Activated T-helper 1 cell treated with anti-CD3 and anti-CD28 coated beads, Interleukin-12 subunit alpha, Interleukin-12 subunit beta, Interleukin-2, Interleukin-4 antibody, amounts not matched to agents 30 ng/mL and 10 ng/mL and 1 ng/mL, durations not matched to agents 14 hours and 24 hours and 36 hours (primary cell): ENCODE measurements around the gene PCDHGA1. TPM values are rescaled to one million over a fixed set of nuclear protein-coding genes. Genes with fewer than 3 reads are reported as not detected.
"Not testable (repeated sequence)": the region's sequence is repeated elsewhere in the genome, so short reads cannot be mapped to it uniquely, and the experiment has no call there.

ENCODE experiments used
- DNase-seq: peaks from one replicate; pipeline ENCODE4 v3.0.0; 2021; ENCODE audit warnings: low spot score
- H3K27ac Mint-ChIP-seq: one replicate; pipeline ENCODE4 v1.8.0; 2021; ENCODE audit warnings: mild to moderate bottlenecking, mixed read lengths
- H3K27me3 Mint-ChIP-seq: one replicate; pipeline ENCODE4 v1.8.0; 2022; ENCODE audit warnings: mild to moderate bottlenecking, moderate library complexity, mixed read lengths; ENCODE audit not compliant: insufficient read depth
- H3K36me3 Mint-ChIP-seq: one replicate; pipeline ENCODE4 v1.8.0; 2021; ENCODE audit warnings: low read depth, mixed read lengths
- H3K4me1 Mint-ChIP-seq: one replicate; pipeline ENCODE4 v1.8.0; 2021; ENCODE audit warnings: low read depth, mixed read lengths
- H3K4me3 Mint-ChIP-seq: one replicate; pipeline ENCODE4 v1.8.0; 2021; ENCODE audit warnings: mild to moderate bottlenecking, moderate library complexity, mixed read lengths
- H3K9me3 Mint-ChIP-seq: one replicate; pipeline ENCODE4 v1.8.0; 2021; ENCODE audit warnings: mixed read lengths
- intact Hi-C: fragments of 100-400 bp; cut with micrococcal nuclease; formaldehyde crosslinking; loops from one replicate; pipeline ENCODE4 v1.15.1; 2024
- total RNA-seq: library from RNA; stranded (reverse); gene quantifications from 2 replicates; pipeline ENCODE4 v1.2.3, GENCODE V29; 2022

Gene PCDHGA1
- total RNA-seq, 1 donor from 2014 or later: 0.10 TPM

DNA sequence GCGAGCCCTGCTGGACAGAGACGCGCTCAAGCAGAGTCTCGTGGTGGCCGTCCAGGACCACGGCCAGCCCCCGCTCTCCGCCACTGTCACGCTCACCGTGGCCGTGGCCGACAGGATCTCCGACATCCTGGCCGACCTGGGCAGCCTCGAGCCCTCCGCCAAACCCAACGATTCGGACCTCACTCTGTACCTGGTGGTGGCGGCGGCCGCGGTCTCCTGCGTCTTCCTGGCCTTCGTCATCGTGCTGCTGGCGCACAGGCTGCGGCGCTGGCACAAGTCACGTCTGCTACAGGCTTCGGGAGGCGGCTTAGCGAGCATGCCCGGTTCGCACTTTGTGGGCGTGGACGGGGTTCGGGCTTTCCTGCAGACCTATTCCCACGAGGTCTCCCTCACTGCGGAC lies 2.3 kb downstream of the PCDHGA1 start:
- H3K27ac Mint-ChIP-seq, intact Hi-C loops, DNase-seq, H3K4me3 Mint-ChIP-seq, H3K36me3 Mint-ChIP-seq, H3K4me1 Mint-ChIP-seq: not testable (repeated sequence)
- H3K27me3 Mint-ChIP-seq: peaks cover 33% of the 10 kb centered on the region
- peaks cover 35% of the 10 kb centered on the region for H3K9me3 Mint-ChIP-seq

DNA sequence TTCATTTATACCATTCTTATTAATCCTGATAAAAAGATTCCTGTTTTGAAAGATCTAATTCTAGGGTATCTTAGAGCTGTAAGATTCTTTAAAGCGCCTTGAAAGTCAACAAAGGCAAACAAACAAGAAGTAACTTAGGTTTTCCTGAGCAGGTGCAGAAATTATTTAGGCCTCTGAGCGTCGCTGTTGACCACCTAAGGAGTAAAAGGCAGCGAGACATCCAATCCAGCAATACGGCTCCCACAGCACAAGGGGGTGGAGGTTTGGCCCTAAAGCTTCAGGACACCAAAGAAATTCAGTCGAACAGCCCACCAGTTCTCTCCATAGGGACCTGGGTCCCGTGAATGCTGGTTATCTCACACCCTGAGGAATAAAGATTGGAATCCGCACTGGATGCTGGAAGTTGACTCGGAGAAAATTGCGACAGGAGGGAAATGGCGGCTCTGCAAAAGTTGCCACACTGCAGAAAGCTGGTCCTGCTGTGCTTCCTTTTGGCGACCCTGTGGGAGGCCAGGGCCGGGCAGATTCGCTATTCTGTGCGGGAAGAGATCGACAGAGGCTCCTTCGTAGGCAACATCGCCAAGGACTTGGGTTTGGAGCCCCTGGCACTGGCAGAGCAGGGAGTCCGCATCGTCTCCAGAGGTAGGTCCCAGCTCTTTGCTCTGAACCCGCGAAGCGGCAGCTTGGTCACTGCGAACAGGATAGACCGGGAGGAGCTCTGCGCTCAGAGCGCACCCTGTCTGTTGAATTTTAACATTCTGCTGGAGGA lies 8.4 kb downstream of the PCDHGA1 start, which contains the start of gene PCDHGA2:
TSS of gene PCDHGA2 (plus strand) at position 223 of the 769 bp plus-strand sequence.
- no peak for DNase-seq

DNA sequence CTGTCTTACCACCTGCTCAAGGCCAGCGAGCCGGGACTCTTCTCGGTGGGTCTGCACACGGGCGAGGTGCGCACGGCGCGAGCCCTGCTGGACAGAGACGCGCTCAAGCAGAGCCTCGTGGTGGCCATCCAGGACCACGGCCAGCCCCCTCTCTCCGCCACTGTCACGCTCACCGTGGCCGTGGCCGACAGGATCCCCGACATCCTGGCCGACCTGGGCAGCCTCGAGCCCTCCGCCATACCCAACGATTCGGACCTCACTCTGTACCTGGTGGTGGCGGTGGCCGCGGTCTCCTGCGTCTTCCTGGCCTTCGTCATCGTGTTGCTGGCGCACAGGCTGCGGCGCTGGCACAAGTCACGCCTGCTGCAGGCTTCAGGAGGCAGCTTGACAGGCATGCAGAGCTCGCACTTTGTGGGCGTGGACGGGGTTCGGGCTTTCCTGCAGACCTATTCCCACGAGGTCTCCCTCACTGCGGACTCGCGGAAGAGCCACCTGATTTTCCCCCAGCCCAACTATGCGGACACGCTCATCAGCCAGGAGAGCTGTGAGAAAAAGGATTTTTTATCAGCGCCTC lies 10.6 kb downstream of the PCDHGA1 start:
- DNase-seq, H3K27ac Mint-ChIP-seq, intact Hi-C loops, H3K4me3 Mint-ChIP-seq, H3K36me3 Mint-ChIP-seq, H3K4me1 Mint-ChIP-seq: not testable (repeated sequence)
- peaks cover 31% of the 10 kb centered on the region for H3K27me3 Mint-ChIP-seq
- peaks cover 41% of the 10 kb centered on the region for H3K9me3 Mint-ChIP-seq

More for the DNA sequence above, 8.4 kb downstream of the PCDHGA1 start, which contains the start of gene PCDHGA2:
- peaks cover 38% of the 10 kb centered on the region for H3K9me3 Mint-ChIP-seq
- peak within 1 kb of the TSS; percentile 15 for H3K27ac Mint-ChIP-seq
- H3K36me3 Mint-ChIP-seq: peaks cover 4% of the 10 kb centered on the region
- no peaks in the 10 kb centered on the region for H3K4me1 Mint-ChIP-seq
- H3K4me3 Mint-ChIP-seq: peak within 1 kb of the TSS; percentile 64
- intact Hi-C loops: loop anchor here (5.0 kb wide), 2 partner anchors 44 to 84 kb away; partner anchors contain the start of genes PCDHGA11 and PCDHGA7
- H3K27me3 Mint-ChIP-seq: peaks cover 39% of the 10 kb centered on the region

DNA sequence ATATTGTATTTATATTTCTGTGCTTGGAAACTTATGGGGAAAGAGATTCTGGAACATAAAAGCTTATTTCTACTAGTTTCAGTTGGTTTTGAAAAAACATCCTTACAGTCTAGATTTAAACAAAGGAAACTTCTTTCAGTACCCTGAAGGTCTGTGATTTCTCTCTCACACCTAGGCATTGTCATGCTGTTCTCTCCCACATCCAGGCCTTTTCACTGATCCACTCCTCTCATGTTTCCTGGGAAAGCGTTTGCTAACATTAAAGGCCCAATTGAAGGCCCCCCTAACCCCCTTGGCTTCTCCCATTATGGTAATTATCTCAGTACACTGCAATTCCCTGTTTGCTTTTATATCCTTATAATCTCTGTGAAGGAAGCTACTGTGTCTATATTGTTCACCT lies 12.5 kb downstream of the PCDHGA1 start:
- H3K27ac Mint-ChIP-seq: no peak overlapping the region
- peaks cover 2% of the 10 kb centered on the region for H3K36me3 Mint-ChIP-seq
- no peak for DNase-seq
- H3K27me3 Mint-ChIP-seq: peaks cover 21% of the 10 kb centered on the region
- peaks cover 44% of the 10 kb centered on the region for H3K9me3 Mint-ChIP-seq
- no peak overlapping the region for H3K4me3 Mint-ChIP-seq
- no peaks in the 10 kb centered on the region for H3K4me1 Mint-ChIP-seq
- intact Hi-C loops: no loop called here

DNA sequence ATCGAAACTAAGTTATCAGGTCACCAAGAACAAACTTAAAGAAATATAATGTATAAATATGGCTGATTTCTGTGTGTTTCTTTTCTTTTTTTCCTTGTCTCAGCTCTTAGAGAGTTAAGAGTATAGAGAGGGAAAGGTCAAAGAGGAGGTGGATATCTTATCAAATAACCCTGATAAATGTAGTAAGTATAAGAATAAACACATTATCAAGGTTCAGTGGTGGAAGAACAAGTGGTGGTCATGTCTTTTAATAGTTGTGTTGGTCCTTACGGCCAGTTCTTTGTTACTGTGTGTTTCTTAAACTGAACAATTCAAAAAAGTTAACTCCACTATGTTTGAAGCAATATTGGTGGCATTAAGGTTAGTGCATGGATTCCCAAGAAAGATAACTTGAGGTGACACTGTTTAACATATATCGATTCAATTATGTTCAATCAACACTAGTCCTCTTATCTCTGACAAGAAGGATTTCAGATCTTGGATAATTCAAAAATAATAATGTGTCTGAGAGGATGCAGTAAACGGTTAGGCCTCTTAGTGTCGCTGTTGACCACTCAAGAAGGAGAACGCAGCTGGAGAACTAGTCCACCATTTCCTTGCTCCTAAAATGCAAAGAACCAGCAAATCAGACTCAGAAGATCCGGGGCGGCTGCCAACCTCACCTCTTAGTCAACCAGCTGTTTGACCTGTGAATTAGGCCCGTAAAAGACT lies 13.1 kb downstream of the PCDHGA1 start, which contains the start of gene PCDHGA3:
TSS of gene PCDHGA3 (plus strand) at position 588 of the 711 bp plus-strand sequence. CDS start 205 bp downstream, outside the sequence.
- Mint-ChIP-seq H3K36me3 (peaks cover 2% of the 10 kb centered on the region), H3K27ac (no peak within 1 kb of the TSS), H3K4me1 (no peaks in the 10 kb centered on the region), H3K4me3 (peak within 1 kb of the TSS; percentile 75), H3K27me3 (peaks cover 15% of the 10 kb centered on the region), H3K9me3 (peaks cover 42% of the 10 kb centered on the region)
- intact Hi-C loops: no loop called here
- DNase-seq: no peak

DNA sequence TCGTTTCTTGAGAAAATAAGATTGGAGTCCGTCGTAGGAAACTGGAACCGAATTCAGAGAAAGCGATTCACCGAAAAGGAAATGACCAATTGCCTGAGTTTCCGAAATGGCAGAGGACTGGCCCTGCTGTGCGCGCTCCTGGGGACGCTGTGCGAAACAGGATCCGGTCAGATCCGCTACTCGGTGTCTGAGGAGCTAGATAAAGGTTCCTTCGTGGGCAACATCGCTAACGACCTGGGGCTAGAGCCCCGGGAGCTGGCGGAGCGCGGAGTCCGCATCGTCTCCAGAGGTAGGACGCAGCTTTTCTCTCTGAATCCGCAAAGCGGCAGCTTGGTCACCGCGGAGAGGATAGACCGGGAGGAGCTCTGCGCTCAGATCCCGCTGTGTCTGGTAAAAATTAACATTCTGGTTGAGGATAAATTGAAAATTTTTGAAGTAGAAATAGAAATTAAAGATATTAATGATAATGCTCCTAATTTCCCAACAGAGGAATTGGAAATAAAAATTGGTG lies 13.7 kb downstream of the PCDHGA1 start:
- Mint-ChIP-seq H3K4me1 (no peaks in the 10 kb centered on the region), H3K36me3 (peaks cover 2% of the 10 kb centered on the region), H3K4me3 (peak overlapping the region; percentile 75), H3K27me3 (peaks cover 9% of the 10 kb centered on the region), H3K27ac (no peak overlapping the region), H3K9me3 (peaks cover 42% of the 10 kb centered on the region)
- intact Hi-C loops: no loop called here
- DNase-seq: no peak

DNA sequence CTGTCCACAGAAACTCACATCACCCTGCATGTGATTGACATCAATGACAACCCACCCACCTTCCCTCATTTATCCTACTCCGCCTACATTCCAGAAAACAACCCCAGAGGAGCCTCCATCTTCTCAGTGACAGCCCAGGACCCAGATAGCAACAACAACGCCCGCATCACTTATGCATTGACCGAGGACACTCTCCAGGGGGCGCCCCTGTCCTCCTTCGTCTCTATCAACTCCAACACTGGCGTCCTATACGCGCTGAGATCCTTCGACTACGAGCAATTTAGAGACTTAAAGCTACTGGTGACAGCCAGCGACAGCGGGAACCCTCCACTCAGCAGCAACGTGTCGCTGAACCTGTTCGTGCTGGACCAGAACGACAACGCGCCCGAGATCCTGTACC lies 15.0 kb downstream of the PCDHGA1 start:
- no peak for DNase-seq
- Mint-ChIP-seq H3K27me3 (peaks cover 12% of the 10 kb centered on the region), H3K4me3 (no peak overlapping the region), H3K9me3 (peaks cover 43% of the 10 kb centered on the region), H3K27ac (no peak overlapping the region), H3K4me1 (peaks cover 6% of the 10 kb centered on the region), H3K36me3 (peaks cover 2% of the 10 kb centered on the region)
- intact Hi-C loops: no loop called here

DNA sequence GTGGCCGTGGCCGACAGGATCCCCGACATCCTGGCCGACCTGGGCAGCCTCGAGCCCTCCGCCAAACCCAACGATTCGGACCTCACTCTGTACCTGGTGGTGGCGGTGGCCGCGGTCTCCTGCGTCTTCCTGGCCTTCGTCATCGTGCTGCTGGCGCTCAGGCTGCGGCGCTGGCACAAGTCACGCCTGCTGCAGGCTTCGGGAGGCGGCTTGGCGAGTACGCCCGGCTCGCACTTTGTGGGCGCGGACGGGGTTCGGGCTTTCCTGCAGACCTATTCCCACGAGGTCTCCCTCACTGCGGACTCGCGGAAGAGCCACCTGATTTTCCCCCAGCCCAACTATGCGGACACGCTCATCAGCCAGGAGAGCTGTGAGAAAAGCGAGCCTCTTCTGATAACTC lies 15.7 kb downstream of the PCDHGA1 start:
- H3K4me3 Mint-ChIP-seq, H3K27ac Mint-ChIP-seq, intact Hi-C loops, DNase-seq, H3K4me1 Mint-ChIP-seq, H3K36me3 Mint-ChIP-seq: not testable (repeated sequence)
- Mint-ChIP-seq H3K9me3 (peaks cover 46% of the 10 kb centered on the region), H3K27me3 (peaks cover 12% of the 10 kb centered on the region)

GRCh38 chr5:141349917-141350619 lies 19.8 kb downstream of the PCDHGA1 start, which contains the start of gene PCDHGB1:
Gene PCDHGB1, plus strand, starts transcription at chr5:141350099. Its CDS starts 162 bp downstream, at chr5:141350261.
- peak; percentile 30 for DNase-seq
- Mint-ChIP-seq H3K36me3 (no peaks in the 10 kb centered on the region), H3K4me1 (peaks cover 6% of the 10 kb centered on the region), H3K4me3 (peak within 1 kb of the TSS; percentile 63), H3K9me3 (peaks cover 41% of the 10 kb centered on the region), H3K27ac (no peak within 1 kb of the TSS), H3K27me3 (peaks cover 9% of the 10 kb centered on the region)
- intact Hi-C loops: loop anchor here (10.0 kb wide), 1 partner anchor 105 kb away; the partner anchor contains the start of gene PCDHB15

DNA sequence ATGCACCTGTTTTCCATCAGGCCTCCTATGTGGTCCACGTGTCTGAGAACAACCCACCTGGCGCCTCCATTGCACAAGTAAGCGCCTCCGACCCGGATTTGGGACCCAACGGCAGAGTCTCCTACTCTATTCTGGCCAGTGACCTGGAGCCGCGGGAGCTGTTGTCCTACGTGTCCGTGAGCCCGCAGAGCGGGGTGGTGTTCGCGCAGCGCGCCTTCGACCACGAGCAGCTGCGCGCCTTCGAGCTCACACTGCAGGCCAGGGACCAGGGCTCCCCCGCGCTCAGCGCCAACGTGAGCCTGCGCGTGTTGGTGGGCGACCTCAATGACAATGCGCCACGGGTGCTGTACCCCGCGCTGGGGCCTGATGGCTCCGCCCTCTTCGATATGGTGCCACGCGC lies 21.3 kb downstream of the PCDHGA1 start:
- intact Hi-C loops: loop anchor here (10.0 kb wide), 1 partner anchor 107 kb away; the partner anchor contains the start of gene PCDHB15
- peaks cover 34% of the 10 kb centered on the region for H3K9me3 Mint-ChIP-seq
- no peaks in the 10 kb centered on the region for H3K36me3 Mint-ChIP-seq
- no peak overlapping the region for H3K4me3 Mint-ChIP-seq
- DNase-seq: no peak
- H3K27ac Mint-ChIP-seq: no peak overlapping the region
- H3K27me3 Mint-ChIP-seq: peaks cover 11% of the 10 kb centered on the region
- H3K4me1 Mint-ChIP-seq: peaks cover 6% of the 10 kb centered on the region

GRCh38 chr5:141354900-141355469 lies 24.7 kb downstream of the PCDHGA1 start, which contains the start of gene PCDHGA4:
Gene PCDHGA4, plus strand, starts transcription at chr5:141355021. Its CDS starts 87 bp downstream, at chr5:141355108.
- peak within 1 kb of the TSS; percentile 33 for H3K4me3 Mint-ChIP-seq
- peaks cover 7% of the 10 kb centered on the region for H3K27me3 Mint-ChIP-seq
- no peak for DNase-seq
- intact Hi-C loops: loop anchor here (5.0 to 10.0 kb wide), 2 partner anchors 110 to 167 kb away; partner anchors contain the start of gene PCDHB15
- no peak within 1 kb of the TSS for H3K27ac Mint-ChIP-seq
- peaks cover 2% of the 10 kb centered on the region for H3K36me3 Mint-ChIP-seq
- peaks cover 8% of the 10 kb centered on the region for H3K4me1 Mint-ChIP-seq
- H3K9me3 Mint-ChIP-seq: peaks cover 27% of the 10 kb centered on the region
